Astrocyte (in vitro differentiated cells and primary cell): ENCODE data around the gene FAM131B.

Source experiments
- EZH2 ChIP-seq: IDR thresholded peaks from 2 replicates; pipeline ENCODE4 v1.6.1; 2012; ENCODE audit warnings: mild to moderate bottlenecking, low read length, inconsistent platforms; ENCODE audit not compliant: insufficient read depth
- TF ChIP-seq, protein P1 (sequence below): IDR thresholded peaks from 2 replicates; pipeline ENCODE4 v1.5.1; 2011; ENCODE audit warnings: low read depth, mild to moderate bottlenecking, inconsistent platforms, low read length, moderate library complexity; ENCODE audit not compliant: insufficient read depth

DNA sequence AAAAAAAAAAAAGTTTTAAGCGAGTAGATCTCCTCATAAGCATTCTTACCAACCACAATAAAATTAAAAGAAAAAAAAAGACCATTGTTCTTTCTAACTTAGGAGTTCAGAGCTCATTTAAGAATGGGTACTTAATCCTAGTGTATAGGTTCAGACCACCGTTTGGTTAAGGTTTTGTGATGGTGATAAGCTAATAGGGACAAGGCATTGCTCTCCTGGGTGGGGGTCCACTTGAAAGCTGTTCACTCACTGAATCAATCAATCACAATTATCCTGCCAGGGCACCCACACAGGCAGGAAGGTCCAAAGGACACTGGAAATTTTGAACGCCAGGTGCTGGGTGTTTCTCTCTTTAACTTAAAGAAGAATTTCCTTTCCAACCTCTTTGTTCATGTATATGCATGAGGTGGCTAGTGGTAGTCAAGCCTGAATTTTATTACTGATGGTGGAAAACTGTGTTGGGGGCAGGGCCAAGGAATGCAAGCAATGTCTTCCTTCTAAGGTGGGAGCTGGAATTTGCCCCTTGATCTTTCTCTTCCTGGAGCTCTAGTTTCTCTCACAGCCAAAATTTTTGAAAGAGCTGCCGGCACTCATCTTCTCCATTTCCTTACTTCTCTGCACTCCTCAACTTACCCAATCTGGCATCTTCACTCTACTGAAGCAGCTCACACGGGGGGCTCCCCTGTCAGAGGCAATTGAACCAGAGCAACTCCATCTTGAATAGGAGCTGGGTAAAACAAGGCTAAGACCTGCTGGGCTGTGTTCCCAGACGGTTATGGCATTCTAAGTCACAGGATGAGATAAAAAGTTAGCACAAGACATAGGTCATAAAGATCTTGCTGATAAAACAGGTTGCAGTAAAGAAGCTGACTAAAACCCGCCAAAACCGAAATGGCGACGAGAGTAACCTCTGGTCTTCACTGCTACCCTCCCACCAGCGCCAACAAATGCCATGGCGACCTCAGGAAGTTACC is 7.5 kb upstream of the FAM131B start:
- TF ChIP-seq, protein P1, sequence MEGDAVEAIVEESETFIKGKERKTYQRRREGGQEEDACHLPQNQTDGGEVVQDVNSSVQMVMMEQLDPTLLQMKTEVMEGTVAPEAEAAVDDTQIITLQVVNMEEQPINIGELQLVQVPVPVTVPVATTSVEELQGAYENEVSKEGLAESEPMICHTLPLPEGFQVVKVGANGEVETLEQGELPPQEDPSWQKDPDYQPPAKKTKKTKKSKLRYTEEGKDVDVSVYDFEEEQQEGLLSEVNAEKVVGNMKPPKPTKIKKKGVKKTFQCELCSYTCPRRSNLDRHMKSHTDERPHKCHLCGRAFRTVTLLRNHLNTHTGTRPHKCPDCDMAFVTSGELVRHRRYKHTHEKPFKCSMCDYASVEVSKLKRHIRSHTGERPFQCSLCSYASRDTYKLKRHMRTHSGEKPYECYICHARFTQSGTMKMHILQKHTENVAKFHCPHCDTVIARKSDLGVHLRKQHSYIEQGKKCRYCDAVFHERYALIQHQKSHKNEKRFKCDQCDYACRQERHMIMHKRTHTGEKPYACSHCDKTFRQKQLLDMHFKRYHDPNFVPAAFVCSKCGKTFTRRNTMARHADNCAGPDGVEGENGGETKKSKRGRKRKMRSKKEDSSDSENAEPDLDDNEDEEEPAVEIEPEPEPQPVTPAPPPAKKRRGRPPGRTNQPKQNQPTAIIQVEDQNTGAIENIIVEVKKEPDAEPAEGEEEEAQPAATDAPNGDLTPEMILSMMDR, result no peak
- no peak for TF ChIP-seq EZH2
